Ascending aorta (tissue), 2 donors: ENCODE measurements around the gene AKAP13. TPM values are rescaled to one million over a fixed set of nuclear protein-coding genes. Genes with fewer than 3 reads are reported as not detected.
A peak's percentile ranks its signal among the peaks of the same experiment; 100 is the strongest.

Source experiments
- DNase-seq, 2 donors: peaks; one replicate each; pipeline ENCODE4 v3.0.0-alpha.2; 2019; ENCODE audit warnings: low spot score in 2 of 2
- H3K27ac ChIP-seq, 2 donors: fragments of 200-600 bp; sonication (generic); one replicate each; pipeline ENCODE4 v1.5.1; 2016 to 2017; ENCODE audit warnings: mild to moderate bottlenecking in 1 of 2
- H3K27me3 ChIP-seq: fragments of 200-600 bp; sonication (generic); one replicate; pipeline ENCODE4 v1.5.1; 2017
- H3K36me3 ChIP-seq, 2 donors: fragments of 200-600 bp; sonication (generic); one replicate each; pipeline ENCODE4 v1.5.1; 2016
- H3K4me1 ChIP-seq, 2 donors: fragments of 200-600 bp; sonication (generic); one replicate each; pipeline ENCODE4 v1.5.1; 2016 to 2017; ENCODE audit warnings: mild to moderate bottlenecking in 1 of 2
- H3K4me3 ChIP-seq, 2 donors: fragments of 200-600 bp; sonication (generic); one replicate each; pipeline ENCODE4 v1.5.1; 2016 to 2017; ENCODE audit warnings: mild to moderate bottlenecking in 1 of 2
- H3K9me3 ChIP-seq, 2 donors: fragments of 200-600 bp; sonication (generic); one replicate each; pipeline ENCODE4 v1.5.1; 2016
- intact Hi-C: fragments of 100-400 bp; cut with DNase I; formaldehyde crosslinking; loops from one replicate; pipeline ENCODE4 v1.15.1; 2023
- total RNA-seq: library from RNA; depleted of rRNA; stranded (reverse); fragments of >200 nt; gene quantifications from one replicate; pipeline ENCODE4 v1.1.0, GENCODE V29; 2016
- TF ChIP-seq, protein P1 (sequence below), 3 experiments: fragments of 200-600 bp in 2 of 3; fragments of 450-650 bp in 1 of 3; sonication (generic) in 2 of 3; IDR thresholded peaks; one replicate each; pipeline ENCODE4 v1.5.1; 2016 to 2019; ENCODE audit warnings: antibody characterized with exemption in 3 of 3, mild to moderate bottlenecking in 1 of 3, moderate library complexity in 1 of 3

Gene AKAP13
- total RNA-seq, 1 donor from 2014 or later: 74.3 TPM

DNA sequence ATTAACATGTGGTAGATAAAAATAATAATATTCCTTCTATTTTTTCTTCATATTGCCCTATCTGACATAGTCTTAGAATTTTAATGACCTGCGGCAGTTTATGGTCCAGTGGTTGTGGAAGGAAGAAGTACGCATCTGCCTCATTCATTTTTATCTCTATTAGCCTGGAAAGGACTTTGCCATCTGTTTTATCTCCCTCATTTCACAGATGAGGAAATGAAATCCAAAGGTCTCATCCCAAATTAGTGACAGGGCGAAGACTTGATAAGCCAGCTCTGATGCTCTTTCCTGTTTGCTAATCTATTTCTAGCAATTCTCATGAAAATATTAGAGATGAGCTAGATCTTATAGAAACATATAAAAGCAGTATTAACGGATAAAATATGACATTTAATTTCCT is 301.0 kb downstream of the AKAP13 start:
- H3K27ac ChIP-seq: no peak overlapping the region
- no peak for DNase-seq
- intact Hi-C loops: no loop called here
- no peaks in the 10 kb centered on the region for H3K27me3 ChIP-seq
- H3K9me3 ChIP-seq: no peaks in the 10 kb centered on the region
- H3K4me1 ChIP-seq: no peaks in the 10 kb centered on the region
- peaks cover 41 to 52% of the 10 kb centered on the region in 2 donors for H3K36me3 ChIP-seq
- no peak overlapping the region for H3K4me3 ChIP-seq
- TF ChIP-seq, protein P1, sequence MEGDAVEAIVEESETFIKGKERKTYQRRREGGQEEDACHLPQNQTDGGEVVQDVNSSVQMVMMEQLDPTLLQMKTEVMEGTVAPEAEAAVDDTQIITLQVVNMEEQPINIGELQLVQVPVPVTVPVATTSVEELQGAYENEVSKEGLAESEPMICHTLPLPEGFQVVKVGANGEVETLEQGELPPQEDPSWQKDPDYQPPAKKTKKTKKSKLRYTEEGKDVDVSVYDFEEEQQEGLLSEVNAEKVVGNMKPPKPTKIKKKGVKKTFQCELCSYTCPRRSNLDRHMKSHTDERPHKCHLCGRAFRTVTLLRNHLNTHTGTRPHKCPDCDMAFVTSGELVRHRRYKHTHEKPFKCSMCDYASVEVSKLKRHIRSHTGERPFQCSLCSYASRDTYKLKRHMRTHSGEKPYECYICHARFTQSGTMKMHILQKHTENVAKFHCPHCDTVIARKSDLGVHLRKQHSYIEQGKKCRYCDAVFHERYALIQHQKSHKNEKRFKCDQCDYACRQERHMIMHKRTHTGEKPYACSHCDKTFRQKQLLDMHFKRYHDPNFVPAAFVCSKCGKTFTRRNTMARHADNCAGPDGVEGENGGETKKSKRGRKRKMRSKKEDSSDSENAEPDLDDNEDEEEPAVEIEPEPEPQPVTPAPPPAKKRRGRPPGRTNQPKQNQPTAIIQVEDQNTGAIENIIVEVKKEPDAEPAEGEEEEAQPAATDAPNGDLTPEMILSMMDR (IDR thresholded peaks at IDR 0.05): no peak

DNA sequence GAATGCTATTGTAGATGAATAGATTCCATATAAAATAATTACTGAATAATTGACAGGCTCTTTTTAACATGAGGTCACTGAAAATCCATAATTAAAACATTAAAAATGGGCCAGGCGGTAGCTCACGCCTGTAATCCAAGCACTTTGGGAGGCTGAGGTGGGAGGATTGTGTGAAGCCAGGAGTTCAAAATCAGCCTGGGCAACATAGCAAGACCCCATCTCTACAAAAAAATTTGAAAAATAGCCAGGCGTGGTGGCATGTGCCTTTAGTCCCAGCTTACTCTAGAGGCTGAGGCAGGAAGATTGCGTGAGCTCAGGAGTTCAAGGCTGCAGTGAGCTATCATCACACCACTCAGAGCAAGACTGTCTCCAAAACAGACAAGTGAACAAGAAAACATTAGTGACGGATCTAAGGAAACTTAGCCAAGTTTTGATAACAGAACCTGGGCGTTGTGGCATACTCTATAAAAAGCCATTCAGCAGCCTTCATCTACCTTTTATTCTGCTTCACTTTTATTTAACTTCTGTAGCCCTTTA is 303.8 kb downstream of the AKAP13 start:
- no peak for DNase-seq
- peaks cover 42 to 53% of the 10 kb centered on the region in 2 donors for H3K36me3 ChIP-seq
- intact Hi-C loops: no loop called here
- no peaks in the 10 kb centered on the region for H3K9me3 ChIP-seq
- H3K27me3 ChIP-seq: no peaks in the 10 kb centered on the region
- no peak overlapping the region for H3K27ac ChIP-seq
- no peak overlapping the region for H3K4me3 ChIP-seq
- H3K4me1 ChIP-seq: peaks cover 0 to 6% of the 10 kb centered on the region in 2 donors
- TF ChIP-seq, protein P1 (IDR thresholded peaks at IDR 0.05): no peak

DNA sequence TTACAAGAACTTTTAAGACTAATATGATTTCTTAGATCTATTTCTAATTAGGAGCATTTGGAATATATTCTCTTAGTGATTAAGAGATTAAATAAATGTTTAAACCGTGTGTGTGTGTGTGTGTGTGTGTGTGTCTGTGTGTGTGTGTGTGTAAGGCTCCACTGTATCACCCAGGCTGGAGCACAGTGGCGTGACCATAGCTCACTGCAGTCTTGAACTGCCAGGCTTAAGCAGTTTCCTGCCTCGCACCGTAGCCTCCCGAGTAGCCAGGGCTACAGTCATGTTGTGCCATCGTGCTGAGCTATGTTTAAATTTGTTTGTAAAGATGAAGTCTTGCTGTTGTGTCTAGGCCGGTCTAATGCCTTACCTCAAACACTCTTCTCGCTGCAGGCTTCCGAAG is 305.0 kb downstream of the AKAP13 start:
- no peak for DNase-seq
- H3K4me3 ChIP-seq: no peak overlapping the region
- no peaks in the 10 kb centered on the region for H3K27me3 ChIP-seq
- no peak overlapping the region for H3K27ac ChIP-seq
- peaks cover 0 to 17% of the 10 kb centered on the region in 2 donors for H3K4me1 ChIP-seq
- peaks cover 42 to 53% of the 10 kb centered on the region in 2 donors for H3K36me3 ChIP-seq
- TF ChIP-seq, protein P1 (IDR thresholded peaks at IDR 0.05): no peak
- intact Hi-C loops: no loop called here
- no peaks in the 10 kb centered on the region for H3K9me3 ChIP-seq

DNA sequence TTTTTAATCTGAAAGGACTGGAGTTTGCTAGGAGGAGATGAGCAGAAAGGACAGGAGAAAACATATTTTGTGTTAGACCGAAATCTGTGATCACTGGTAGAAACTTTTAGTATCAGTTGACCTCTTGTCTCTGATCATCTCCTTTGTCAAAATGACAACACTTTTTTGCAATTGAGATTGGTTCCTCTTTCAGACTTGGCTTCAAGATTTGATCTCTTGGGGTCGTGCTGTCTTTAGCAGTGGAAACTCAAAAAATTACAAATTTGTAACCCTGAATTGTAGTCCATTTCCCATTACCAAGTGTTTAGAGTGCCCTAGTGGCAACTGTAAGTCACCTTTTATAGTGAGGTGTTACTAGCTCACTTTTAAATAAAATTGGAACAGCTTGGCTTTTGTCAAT is 306.9 kb downstream of the AKAP13 start:
- TF ChIP-seq, protein P1 (IDR thresholded peaks at IDR 0.05): no peak
- H3K4me1 ChIP-seq: peaks cover 0 to 32% of the 10 kb centered on the region in 2 donors
- intact Hi-C loops: no loop called here
- DNase-seq: no peak
- no peaks in the 10 kb centered on the region for H3K9me3 ChIP-seq
- H3K27me3 ChIP-seq: no peaks in the 10 kb centered on the region
- no peak overlapping the region for H3K27ac ChIP-seq
- H3K36me3 ChIP-seq: peaks cover 42 to 49% of the 10 kb centered on the region in 2 donors
- no peak overlapping the region for H3K4me3 ChIP-seq

DNA sequence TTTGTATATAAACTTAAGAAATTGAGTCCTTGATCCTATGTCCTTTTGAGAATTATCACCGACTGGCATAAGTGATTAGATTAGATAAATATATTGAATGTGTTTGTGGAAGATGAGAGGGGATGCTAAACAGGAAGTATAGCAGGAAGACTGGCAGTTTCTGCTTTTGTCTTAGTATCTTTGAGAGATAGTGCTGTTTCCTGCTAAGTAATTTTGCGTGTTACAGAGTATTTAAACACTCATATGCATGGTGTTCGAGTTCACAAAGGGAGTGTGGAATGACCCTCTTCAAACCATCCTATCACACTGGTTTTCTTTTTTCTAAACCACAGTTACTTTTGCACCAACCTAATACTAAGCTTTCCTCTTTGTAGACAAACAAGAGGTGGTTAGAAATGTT is 308.3 kb downstream of the AKAP13 start:
- no peak for DNase-seq
- TF ChIP-seq, protein P1 (IDR thresholded peaks at IDR 0.05): no peak
- Histone ChIP-seq H3K4me3 (no peak overlapping the region), H3K27me3 (no peaks in the 10 kb centered on the region), H3K9me3 (no peaks in the 10 kb centered on the region), H3K27ac (peak overlapping the region in 1 of 2 donors; percentile 40), H3K36me3 (peaks cover 43 to 46% of the 10 kb centered on the region in 2 donors), H3K4me1 (peaks cover 0 to 39% of the 10 kb centered on the region in 2 donors)
- intact Hi-C loops: no loop called here

DNA sequence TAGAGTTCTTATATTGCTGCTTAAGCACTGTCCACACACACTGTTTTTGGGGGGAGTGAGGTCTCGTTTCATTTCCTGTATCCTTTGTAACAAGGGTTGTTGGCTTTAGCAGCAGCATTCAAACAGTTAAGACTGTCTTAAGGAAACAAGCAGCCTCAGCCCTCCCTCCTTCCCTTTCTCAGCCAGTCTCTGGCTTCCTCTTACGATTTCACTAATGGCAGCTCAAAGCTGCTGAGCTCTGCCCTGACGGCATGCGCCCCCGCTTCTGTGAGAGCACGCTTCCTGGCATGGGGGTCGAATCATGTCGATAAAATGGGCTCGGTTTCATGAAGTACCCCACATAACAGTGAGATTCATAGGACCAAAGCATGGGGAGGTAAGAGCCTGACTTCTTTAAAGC is 309.3 kb downstream of the AKAP13 start:
- Histone ChIP-seq H3K4me3 (peak overlapping the region; percentile 39 to 55), H3K27ac (peak overlapping the region; percentile 31 to 40), H3K36me3 (peaks cover 43 to 46% of the 10 kb centered on the region in 2 donors), H3K27me3 (no peaks in the 10 kb centered on the region), H3K4me1 (peaks cover 0 to 39% of the 10 kb centered on the region in 2 donors), H3K9me3 (no peaks in the 10 kb centered on the region)
- intact Hi-C loops: no loop called here
- TF ChIP-seq, protein P1 (IDR thresholded peaks at IDR 0.05): no peak
- DNase-seq: peak in 1 of 2 donors; percentile 76
